ENCODE results near the gene PHLDA2. TPM values are rescaled to one million over a fixed set of nuclear protein-coding genes. Genes with fewer than 3 reads are reported as not detected.

The PHLDA2 gene
- total and polyA plus RNA-seq, 2 of the 13 experiments (the other 11 are each of a cell fraction or from before 2014, with no cell fraction given) = 0.55 to 0.78 TPM

GRCh38 chr11:2911088-2911784 lies 18.0 kb downstream of the PHLDA2 start:
- no peak for ATAC-seq
- no peak for FAIRE-seq
- no peak overlapping the region for H2AFZ ChIP-seq (ENCODE audit: low read length)
- H3K4me3 ChIP-seq (replicated peaks in 1 of 3; ENCODE audit: insufficient read depth in 1 of 3, low read depth in 2 of 3, low read length in 3 of 3) = no peak overlapping the region
- H3K36me3 ChIP-seq (replicated peaks in 1 of 2; ENCODE audit: control insufficient read depth in 1 of 2, insufficient read depth in 2 of 2, low read length in 2 of 2) = no peaks in the 10 kb centered on the region
- no peak overlapping the region for H3K4me2 ChIP-seq (ENCODE audit: low read depth, low read length)
- H3K27me3 ChIP-seq (ENCODE audit: control insufficient read depth in 1 of 2, insufficient read depth in 2 of 2, low read length in 2 of 2) = no peaks in the 10 kb centered on the region
- H3K79me2 ChIP-seq (ENCODE audit: insufficient read depth, low read length) = no peaks in the 10 kb centered on the region
- BruUV-seq (replicated peaks) = no TSS peak
- TF ChIP-seq ATM (IDR thresholded peaks at IDR 0.05; ENCODE audit: borderline replicate concordance) = no peak
- TF ChIP-seq ZNF670 (CRISPR knock-in tag; IDR thresholded peaks at IDR 0.05; ENCODE audit: borderline replicate concordance) = no peak
- no peak for TF ChIP-seq FOXM1 (CRISPR knock-in tag; IDR thresholded peaks at IDR 0.05)
- no peak for TF ChIP-seq ZSCAN25 (CRISPR knock-in tag; IDR thresholded peaks at IDR 0.05)
- TF ChIP-seq RBAK (CRISPR knock-in tag; IDR thresholded peaks at IDR 0.05) = no peak
- TF ChIP-seq RBFOX2 (IDR thresholded peaks at IDR 0.05; ENCODE audit: low read depth, low read length) = 0 out of 2 replicates have a peak, but pooled peaks have one; percentile 38
- H3K9me3 ChIP-seq (ENCODE audit: low read length) = no peaks in the 10 kb centered on the region
- ChIA-PET POLR2A (interaction anchor here (0.9 kb wide), 1 partner anchor 8 kb away, joined by 4 read pairs; no protein-coding TSS in a partner anchor), CTCF (ENCODE audit: low intra/inter-chr PET ratio, low total read pairs) (no interaction called here)
- WGBS (ENCODE audit: low lambda C conversion rate) = 91% methylated on average over 8 of the region's 18 CpGs
- intact Hi-C loops (cut with micrococcal nuclease; ENCODE audit: unreplicated experiment) = no loop called here
- no peak overlapping the region for H3K27ac ChIP-seq (ENCODE audit: extremely low read length, insufficient read depth, low read length)
- H3K4me1 ChIP-seq (ENCODE audit: insufficient read depth, low read length) = peaks cover 16% of the 10 kb centered on the region
- H4K20me1 ChIP-seq (ENCODE audit: insufficient read depth, low read length) = no peaks in the 10 kb centered on the region
- H3K9ac ChIP-seq (ENCODE audit: insufficient read depth, low read depth, low read length) = no peak overlapping the region
- no peak for DNase-seq (ENCODE audit: low spot score)
- in situ Hi-C loops (cut with HindIII; ENCODE audit: extremely low pct_ligation_motif_present, low pct_unique_long_range_greater_than_20kb) = no loop called here

DNA sequence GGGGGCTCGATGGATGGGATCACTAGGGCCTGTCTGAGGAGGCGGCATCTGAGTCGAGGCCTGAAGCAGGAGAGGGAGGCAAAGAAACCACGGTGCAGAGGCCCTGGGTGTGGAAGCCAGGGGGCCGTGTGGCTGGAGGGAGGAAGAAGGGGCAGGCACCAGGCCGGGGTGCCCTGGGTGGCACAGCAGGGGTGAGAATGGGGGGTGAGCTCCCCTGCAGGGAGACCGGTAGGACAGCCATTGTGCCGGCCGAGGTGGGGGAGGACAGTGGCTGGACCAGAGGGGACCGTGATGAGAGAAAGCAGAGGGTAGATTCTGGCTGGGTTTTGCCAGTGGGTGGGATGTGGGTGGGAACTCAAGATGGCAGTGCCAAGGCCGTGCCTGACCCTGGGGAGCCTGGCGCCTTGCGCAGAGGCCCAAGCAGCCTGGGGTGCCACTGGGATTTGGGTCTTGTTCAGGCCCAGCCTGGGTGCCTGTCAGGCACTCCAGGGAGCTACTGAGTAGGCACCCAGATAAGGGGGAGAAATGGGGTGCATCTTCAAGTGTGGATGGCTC lies 18.7 kb downstream of the PHLDA2 start:
- FAIRE-seq = no peak
- Histone ChIP-seq H3K27ac (ENCODE audit: extremely low read length, insufficient read depth, low read length) (no peak overlapping the region), H3K9ac (ENCODE audit: insufficient read depth, low read depth, low read length) (no peak overlapping the region), H3K27me3 (ENCODE audit: control insufficient read depth in 1 of 2, insufficient read depth in 2 of 2, low read length in 2 of 2) (no peaks in the 10 kb centered on the region), H3K79me2 (ENCODE audit: insufficient read depth, low read length) (no peaks in the 10 kb centered on the region), H3K4me3 (replicated peaks in 1 of 3; ENCODE audit: insufficient read depth in 1 of 3, low read depth in 2 of 3, low read length in 3 of 3) (no peak overlapping the region), H3K4me2 (ENCODE audit: low read depth, low read length) (no peak overlapping the region), H3K36me3 (replicated peaks in 1 of 2; ENCODE audit: control insufficient read depth in 1 of 2, insufficient read depth in 2 of 2, low read length in 2 of 2) (peaks cover 0 to 3% of the 10 kb centered on the region in 2 experiments; a peak in 1 of 5 replicates), H2AFZ (ENCODE audit: low read length) (no peak overlapping the region), H3K4me1 (ENCODE audit: insufficient read depth, low read length) (peaks cover 16% of the 10 kb centered on the region), H4K20me1 (ENCODE audit: insufficient read depth, low read length) (no peaks in the 10 kb centered on the region), H3K9me3 (ENCODE audit: low read length) (no peaks in the 10 kb centered on the region)
- POLR2A ChIA-PET = no interaction called here
- no peak for TF ChIP-seq CEBPG (CRISPR knock-in tag; IDR thresholded peaks at IDR 0.05)
- no peak for TF ChIP-seq ZHX1 (CRISPR knock-in tag; IDR thresholded peaks at IDR 0.05; ENCODE audit: low read depth)
- in situ Hi-C loops (cut with HindIII; ENCODE audit: extremely low pct_ligation_motif_present, low pct_unique_long_range_greater_than_20kb) = no loop called here
- no peak for ATAC-seq
- CTCF ChIA-PET (ENCODE audit: low intra/inter-chr PET ratio, low total read pairs) = no interaction called here
- intact Hi-C loops (cut with micrococcal nuclease; ENCODE audit: unreplicated experiment) = no loop called here
- no peak for DNase-seq (ENCODE audit: low spot score)
- 95% methylated on average over 10 of the region's 13 CpGs for WGBS (ENCODE audit: low lambda C conversion rate)
- BruUV-seq (replicated peaks) = no TSS peak

Measured in HepG2 (cell line).